Activated naive CD4-positive, alpha-beta T cell treated with anti-CD3 and anti-CD28 coated beads, Interleukin-2, amount 50 U/mL, for 72 hours (primary cell): ENCODE results near the gene TRIM36. TPM values are rescaled to one million over a fixed set of nuclear protein-coding genes. Genes with fewer than 3 reads are reported as not detected.

ENCODE experiments used
- ATAC-seq, 2 donors: fragments of 150-1000 bp; cut with Tn5 transposase; 2 replicates each; pipeline ENCODE4 v1.10.0; 2021; ENCODE audit warnings: mild to moderate bottlenecking in 2 of 2, moderate library complexity in 2 of 2
- DNase-seq, 2 donors: peaks; one replicate each; pipeline ENCODE4 v3.0.0; 2021 to 2022; ENCODE audit warnings: low spot score in 2 of 2
- H3K27ac Mint-ChIP-seq, 2 donors: one replicate each; pipeline ENCODE4 v1.8.0; 2022; ENCODE audit warnings: mild to moderate bottlenecking in 2 of 2, mixed read lengths in 2 of 2
- H3K36me3 Mint-ChIP-seq, 2 donors: one replicate each; pipeline ENCODE4 v1.8.0; 2022; ENCODE audit warnings: mixed read lengths in 2 of 2
- H3K9me3 Mint-ChIP-seq, 2 donors: one replicate each; pipeline ENCODE4 v1.8.0; 2022; ENCODE audit warnings: mixed read lengths in 2 of 2
- total RNA-seq, 2 donors: library from RNA; stranded (reverse); gene quantifications; one replicate each; pipeline ENCODE4 v1.2.3, GENCODE V29; 2022

Gene TRIM36
- total RNA-seq, result under 1 TPM in 1 of 2 donors, not detected in 1; 0.91 TPM

GRCh38 chr5:115169487-115170133, at the start of gene TRIM36:
TRIM36 (minus strand) TSS chr5:115169908; CDS start chr5:115169634, 274 bp downstream.
- no peak within 1 kb of the TSS for H3K27ac Mint-ChIP-seq
- DNase-seq (peak; percentile 85 to 97), ATAC-seq (peak; percentile 97 to 98)
- peaks cover 0 to 8% of the 10 kb centered on the region in 2 donors for H3K9me3 Mint-ChIP-seq
- peaks cover 26 to 32% of the 10 kb centered on the region in 2 donors for H3K36me3 Mint-ChIP-seq

- H3K36me3 Mint-ChIP-seq, result peaks cover 0 to 9% of the 10 kb centered on the region in 2 donors
- no peak for ATAC-seq
- no peaks in the 10 kb centered on the region for H3K9me3 Mint-ChIP-seq
- H3K27ac Mint-ChIP-seq, result no peak overlapping the region
- DNase-seq, result no peak
These were observed 44.8 kb upstream of the TRIM36 start for GRCh38 chr5:115214541-115214940.

GRCh38 chr5:115209279-115209678, 39.6 kb upstream of the TRIM36 start:
- peak; percentile 97 to 99 for ATAC-seq
- Mint-ChIP-seq H3K9me3 (no peaks in the 10 kb centered on the region), H3K27ac (peak overlapping the region in 1 of 2 donors; percentile 33), H3K36me3 (peaks cover 0 to 10% of the 10 kb centered on the region in 2 donors)
- DNase-seq, result peak; percentile 55 to 59

- ATAC-seq, result no peak
- DNase-seq, result no peak
- H3K9me3 Mint-ChIP-seq, result peaks cover 0 to 4% of the 10 kb centered on the region in 2 donors
- H3K27ac Mint-ChIP-seq, result no peak overlapping the region
- H3K36me3 Mint-ChIP-seq, result peaks cover 0 to 4% of the 10 kb centered on the region in 2 donors
These were observed 33.2 kb upstream of the TRIM36 start for GRCh38 chr5:115202952-115203351.

GRCh38 chr5:115196161-115196560, 26.5 kb upstream of the TRIM36 start:
- Mint-ChIP-seq H3K9me3 (peaks cover 0 to 4% of the 10 kb centered on the region in 2 donors), H3K27ac (no peak overlapping the region), H3K36me3 (peaks cover 0 to 4% of the 10 kb centered on the region in 2 donors)
- ATAC-seq (no peak), DNase-seq (no peak)

- no peak for ATAC-seq
- no peaks in the 10 kb centered on the region for H3K9me3 Mint-ChIP-seq
- no peak overlapping the region for H3K27ac Mint-ChIP-seq
- no peaks in the 10 kb centered on the region for H3K36me3 Mint-ChIP-seq
- no peak for DNase-seq
These were observed 25.0 kb upstream of the TRIM36 start for GRCh38 chr5:115194676-115195075.

- H3K9me3 Mint-ChIP-seq, result no peaks in the 10 kb centered on the region
- no peak overlapping the region for H3K27ac Mint-ChIP-seq
- ATAC-seq, result no peak
- H3K36me3 Mint-ChIP-seq, result no peaks in the 10 kb centered on the region
- no peak for DNase-seq
These were observed 23.6 kb upstream of the TRIM36 start for GRCh38 chr5:115193295-115193694.

- ATAC-seq, result no peak
- Mint-ChIP-seq H3K9me3 (no peaks in the 10 kb centered on the region), H3K36me3 (no peaks in the 10 kb centered on the region), H3K27ac (no peak overlapping the region)
- no peak for DNase-seq
These were observed 22.4 kb upstream of the TRIM36 start for GRCh38 chr5:115192098-115192497.

- ATAC-seq (no peak), DNase-seq (no peak)
- Mint-ChIP-seq H3K27ac (no peak overlapping the region), H3K9me3 (no peaks in the 10 kb centered on the region), H3K36me3 (no peaks in the 10 kb centered on the region)
These were observed 21.8 kb upstream of the TRIM36 start for GRCh38 chr5:115191474-115192031.

- H3K36me3 Mint-ChIP-seq, result no peaks in the 10 kb centered on the region
- ATAC-seq, result no peak
These were observed 20.7 kb upstream of the TRIM36 start for GRCh38 chr5:115190388-115190787.

GRCh38 chr5:115189866-115190265, 20.2 kb upstream of the TRIM36 start:
- H3K27ac Mint-ChIP-seq, result no peak overlapping the region

More at GRCh38 chr5:115190388-115190787, 20.7 kb upstream of the TRIM36 start:
- Mint-ChIP-seq H3K27ac (no peak overlapping the region), H3K9me3 (no peaks in the 10 kb centered on the region)
- DNase-seq, result no peak

GRCh38 chr5:115186794-115187193, 17.1 kb upstream of the TRIM36 start:
- no peaks in the 10 kb centered on the region for H3K36me3 Mint-ChIP-seq
- H3K27ac Mint-ChIP-seq, result no peak overlapping the region
- DNase-seq (no peak), ATAC-seq (no peak)
- H3K9me3 Mint-ChIP-seq, result no peaks in the 10 kb centered on the region

More at GRCh38 chr5:115189866-115190265, 20.2 kb upstream of the TRIM36 start:
- no peaks in the 10 kb centered on the region for H3K9me3 Mint-ChIP-seq
- ATAC-seq, result no peak
- no peaks in the 10 kb centered on the region for H3K36me3 Mint-ChIP-seq
- no peak for DNase-seq

GRCh38 chr5:115184770-115185169, 15.1 kb upstream of the TRIM36 start:
- no peak overlapping the region for H3K27ac Mint-ChIP-seq
- ATAC-seq, result peak in 1 of 2 donors; percentile 53
- peaks cover 0 to 11% of the 10 kb centered on the region in 2 donors for H3K36me3 Mint-ChIP-seq
- DNase-seq, result no peak
- H3K9me3 Mint-ChIP-seq, result no peaks in the 10 kb centered on the region

- no peak for DNase-seq
- H3K9me3 Mint-ChIP-seq, result no peaks in the 10 kb centered on the region
- no peak overlapping the region for H3K27ac Mint-ChIP-seq
- peaks cover 0 to 22% of the 10 kb centered on the region in 2 donors for H3K36me3 Mint-ChIP-seq
- ATAC-seq, result no peak
These were observed 12.0 kb upstream of the TRIM36 start for GRCh38 chr5:115181757-115182156.

GRCh38 chr5:115180165-115180709, 10.5 kb upstream of the TRIM36 start:
- peak in 1 of 2 donors; percentile 35 for DNase-seq

GRCh38 chr5:115179394-115180164, 9.9 kb upstream of the TRIM36 start:
- no peak for DNase-seq
- ATAC-seq, result peak in 1 of 2 donors; percentile 60
- Mint-ChIP-seq H3K36me3 (peaks cover 0 to 22% of the 10 kb centered on the region in 2 donors), H3K9me3 (no peaks in the 10 kb centered on the region), H3K27ac (peak overlapping the region in 1 of 2 donors; percentile 65)

More at GRCh38 chr5:115180165-115180709, 10.5 kb upstream of the TRIM36 start:
- ATAC-seq, result peak in 1 of 2 donors; percentile 69
- Mint-ChIP-seq H3K27ac (peak overlapping the region in 1 of 2 donors; percentile 65), H3K9me3 (no peaks in the 10 kb centered on the region), H3K36me3 (peaks cover 0 to 22% of the 10 kb centered on the region in 2 donors)

GRCh38 chr5:115179030-115179393, 9.3 kb upstream of the TRIM36 start:
- Mint-ChIP-seq H3K27ac (no peak overlapping the region), H3K36me3 (peaks cover 0 to 22% of the 10 kb centered on the region in 2 donors), H3K9me3 (no peaks in the 10 kb centered on the region)
- ATAC-seq (no peak), DNase-seq (no peak)
